Measurements from ENCODE around the gene COL5A1.

DNA sequence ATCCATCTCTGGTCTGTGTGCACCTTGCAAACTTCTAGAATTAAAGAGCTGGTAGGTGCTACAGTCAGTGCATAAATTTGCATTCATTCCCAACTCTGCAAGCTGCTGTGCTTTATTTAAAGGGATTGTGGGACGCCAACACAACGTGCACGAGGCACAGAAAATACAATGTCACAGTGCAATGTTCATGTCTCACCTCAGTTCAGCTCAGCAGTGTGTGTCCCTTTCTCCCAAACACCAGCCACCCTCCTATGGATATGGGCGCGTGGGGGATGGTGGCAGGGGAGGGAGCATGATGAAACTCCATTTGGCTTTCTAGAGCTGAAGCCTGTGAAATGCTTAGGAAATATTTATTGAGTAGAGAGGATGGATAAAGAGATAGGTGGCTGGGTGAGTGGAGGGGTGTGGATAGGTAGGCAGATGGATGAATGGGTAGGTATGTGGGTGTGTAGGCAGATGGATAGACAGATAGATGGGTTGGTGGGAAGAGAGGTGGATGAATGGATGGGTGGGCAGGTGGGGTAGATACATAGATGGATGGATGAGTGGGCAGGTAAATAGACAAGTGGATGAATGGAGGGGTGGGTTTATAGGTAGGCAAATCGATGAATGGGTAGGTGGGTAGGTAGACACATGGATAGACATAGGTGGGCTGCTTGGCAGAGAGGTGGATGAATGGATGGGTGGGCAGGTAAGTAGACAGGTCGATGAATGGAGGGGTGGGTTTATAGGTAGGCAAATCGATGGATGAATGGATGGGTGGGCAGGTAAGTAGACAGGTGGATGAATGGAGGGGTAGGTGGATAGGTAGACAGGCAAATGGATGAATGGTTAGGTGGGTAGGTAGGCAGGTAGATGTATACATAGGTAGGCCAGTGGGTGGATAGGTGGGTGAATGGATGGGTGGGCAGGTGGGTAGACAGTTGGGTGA lies 146.3 kb downstream of the COL5A1 start:
- TF ChIP-seq EZH2 (IDR thresholded peaks at IDR 0.05) = no peak
- TF ChIP-seq POLR2AphosphoS5 (IDR thresholded peaks at IDR 0.05; ENCODE audit: borderline replicate concordance, low read depth, low read length) = no peak

Measured in SK-N-MC (cell line).